K562 (cell line): ENCODE data around the gene SPATA2. TPM values are rescaled to one million over a fixed set of nuclear protein-coding genes. Genes with fewer than 3 reads are reported as not detected.
A peak's percentile ranks its signal among the peaks of the same experiment; 100 is the strongest.

ENCODE experiments used
- ATAC-seq: fragments of 200-7000 bp; cut with Tn5 transposase; 3 replicates; pipeline ENCODE4 v1.9.1; 2020; ENCODE audit warnings: moderate library complexity
- BruUV-seq: library from RNA; stranded (reverse); fragments of 400-500 nt; replicated peaks from 2 replicates; lab custom pipeline; 2021; lab: Mats Ljungman, UMichigan
- CTCF ChIA-PET: fragments of 300-600 bp; formaldehyde crosslinking; extraction: SDS; loops from one replicate; lab custom pipeline; 2021; ENCODE audit warnings: low intra/inter-chr PET ratio; lab: Yijun Ruan, JAX
- POLR2A ChIA-PET: fragments of 300-600, 350-650 bp; sonication (Branson Sonifier 250); formaldehyde crosslinking; extraction: SDS; loops from one replicate; lab custom pipeline; 2021; ENCODE audit warnings: antibody characterized with exemption, inconsistent platforms; lab: Yijun Ruan, JAX
- DNase-seq, 4 experiments: peaks; one replicate each; pipeline versions ENCODE4 v3.0.0 to v3.0.0-alpha.2; 2011 to 2018; ENCODE audit warnings: low spot score in 3 of 4, mixed read lengths in 3 of 4; ENCODE audit errors: extremely low read depth in 1 of 4
- FAIRE-seq: peaks from 2 replicates; lab custom pipeline; 2011; peaks lifted over from hg19 to GRCh38; lab: Jason Lieb, UNC
- H2AFZ ChIP-seq: 2 replicates; pipeline ENCODE4 v1.6.0; 2011; ENCODE audit warnings: low read depth, low read length, control low read depth, inconsistent platforms
- H3K27ac ChIP-seq: fragments of 200-600 bp; 3 replicates; pipeline ENCODE4 v1.8.0; 2011; ENCODE audit warnings: low read depth, mild to moderate bottlenecking, control low read depth, inconsistent platforms, low read length, moderate library complexity, mixed read lengths; ENCODE audit errors: extremely low read depth
- H3K27me3 ChIP-seq, 2 experiments: fragments of 300-600 bp in 1 of 2; 2 replicates in 1 of 2; 3 replicates in 1 of 2; pipeline versions ENCODE4 v1.6.0 to v1.8.0; 2011; ENCODE audit warnings: inconsistent platforms in 2 of 2, low read length in 2 of 2, mild to moderate bottlenecking in 1 of 2, mixed read lengths in 1 of 2, moderate library complexity in 1 of 2; ENCODE audit not compliant: control insufficient read depth in 2 of 2, insufficient read depth in 2 of 2
- H3K36me3 ChIP-seq: fragments of 300-600 bp; 3 replicates; pipeline ENCODE4 v1.8.0; 2011; ENCODE audit warnings: mild to moderate bottlenecking, low read length, inconsistent platforms; ENCODE audit not compliant: control insufficient read depth, insufficient read depth
- H3K4me1 ChIP-seq, 2 experiments: fragments of 200-600 bp in 1 of 2; replicated peaks in 1 of 2; 2 replicates in 1 of 2; 3 replicates in 1 of 2; pipeline versions ENCODE4 v1.5.1 to v1.8.0; 2011; ENCODE audit warnings: inconsistent platforms in 2 of 2, low read length in 2 of 2, mild to moderate bottlenecking in 1 of 2, mixed read lengths in 1 of 2, moderate library complexity in 1 of 2; ENCODE audit not compliant: control insufficient read depth in 2 of 2, insufficient read depth in 2 of 2
- H3K4me2 ChIP-seq: 2 replicates; pipeline ENCODE4 v1.6.1; 2011; ENCODE audit warnings: low read length, control low read depth, inconsistent platforms, mixed read lengths; ENCODE audit not compliant: insufficient read depth
- H3K4me3 ChIP-seq: fragments of 200-600 bp; sonication (generic), shearing (Covaris generic); 2 replicates; pipeline ENCODE4 v1.5.1; 2016; ENCODE audit warnings: control low read depth, inconsistent platforms
- H3K79me2 ChIP-seq: fragments of 200-600 bp; 3 replicates; pipeline ENCODE4 v1.8.0; 2011; ENCODE audit warnings: low read length, inconsistent platforms; ENCODE audit not compliant: control insufficient read depth, insufficient read depth
- H3K9ac ChIP-seq, 2 experiments: 2 replicates each; pipeline versions ENCODE4 v1.6.0 to v1.6.1; 2011; ENCODE audit warnings: low read depth in 2 of 2, low read length in 2 of 2, control low read depth in 1 of 2, inconsistent platforms in 1 of 2, mild to moderate bottlenecking in 1 of 2, mixed read lengths in 1 of 2; ENCODE audit not compliant: insufficient read depth in 1 of 2
- H3K9me1 ChIP-seq: one replicate; pipeline ENCODE4 v1.6.0; 2011; ENCODE audit warnings: inconsistent platforms, mild to moderate bottlenecking, low read length, moderate library complexity; ENCODE audit not compliant: control insufficient read depth, insufficient read depth
- H3K9me3 ChIP-seq: replicated peaks from 2 replicates; pipeline ENCODE4 v1.5.1; 2011; ENCODE audit warnings: low read depth, low read length, inconsistent platforms; ENCODE audit not compliant: control insufficient read depth, insufficient read depth
- H4K20me1 ChIP-seq: replicated peaks from 2 replicates; pipeline ENCODE4 v1.6.1; 2011; ENCODE audit warnings: low read length, inconsistent platforms, mixed read lengths; ENCODE audit not compliant: control insufficient read depth, insufficient read depth
- ATF3 ChIP-seq, 2 experiments: fragments of 450-650 bp in 1 of 2; sonication (generic) in 1 of 2; formaldehyde crosslinking in 1 of 2; IDR thresholded peaks in 1 of 2; conservative IDR thresholded peaks in 1 of 2; 2 replicates each; pipeline versions ENCODE4 v1.6.1 to v1.8.1; 2016 to 2023; ENCODE audit warnings: mild to moderate bottlenecking in 2 of 2, moderate library complexity in 2 of 2, inconsistent platforms in 1 of 2, missing genetic modification reagents in 1 of 2
- FOS ChIP-seq: IDR thresholded peaks from 3 replicates; pipeline ENCODE4 v1.6.1; 2011; ENCODE audit not compliant: insufficient read length; ENCODE audit errors: extremely low read depth
- MYNN ChIP-seq, 2 experiments: sonication (generic); formaldehyde crosslinking in 1 of 2; IDR thresholded peaks; 2 replicates each; pipeline versions ENCODE4 v1.5.0 to v1.6.1; 2016 to 2020; ENCODE audit warnings: antibody characterized with exemption in 1 of 2, missing genetic modification reagents in 1 of 2
- POLR2G ChIP-seq: fragments of 200-400 bp; formaldehyde crosslinking; IDR thresholded peaks from 2 replicates; pipeline ENCODE4 v1.6.1; 2017; ENCODE audit warnings: low read depth, mild to moderate bottlenecking, antibody characterized with exemption, low read length, moderate library complexity
- RBM25 ChIP-seq: fragments of 200-400 bp; formaldehyde crosslinking; IDR thresholded peaks from 2 replicates; pipeline ENCODE4 v1.6.1; 2018; ENCODE audit warnings: low read length, low read depth, moderate library complexity; ENCODE audit not compliant: severe bottlenecking
- U2AF1 ChIP-seq: fragments of 200-400 bp; formaldehyde crosslinking; optimal IDR thresholded peaks from 2 replicates; pipeline ENCODE3; 2017; ENCODE audit warnings: mild to moderate bottlenecking, low read depth, low read length, moderate library complexity
- ZNF121 ChIP-seq: sonication (generic); formaldehyde crosslinking; conservative IDR thresholded peaks from 2 replicates; pipeline ENCODE4 v1.8.0; 2022; ENCODE audit warnings: missing genetic modification reagents
- ZNF57 ChIP-seq: fragments of 450-650 bp; formaldehyde crosslinking; IDR thresholded peaks from 2 replicates; pipeline ENCODE4 v1.4.0; 2020; ENCODE audit warnings: mild to moderate bottlenecking, moderate library complexity
- ZNF655 ChIP-seq: fragments of 250-450 bp; sonication (Bioruptor Pico); IDR thresholded peaks from 2 replicates; pipeline ENCODE4 v1.5.0; 2021
- WGBS: fragments of 100-300 bp; shearing (Covaris generic); methylation state at CpG from one replicate; pipeline ENCODE4 v1.1.6; 2016; ENCODE audit warnings: low coverage, mixed read lengths; ENCODE audit not compliant: insufficient coverage; ENCODE audit errors: missing lambda C conversion rate; 5-methylcytosine and 5-hydroxymethylcytosine counted together
- in situ Hi-C: fragments of 300-500 bp; cut with MboI; formaldehyde crosslinking; loops from 4 replicates; pipeline ENCODE4 v1.15.0; 2018; ENCODE audit warnings: inconsistent platforms, mixed read lengths
- intact Hi-C: fragments of 100-400 bp; cut with micrococcal nuclease; formaldehyde crosslinking; loops from 2 replicates; pipeline ENCODE4 v1.14.2; 2022
- polyA plus RNA-seq, 8 experiments: library from polyadenylated mRNA; depleted of rRNA in 4 of 8; stranded (reverse) in 5 of 8; unstranded in 3 of 8; fragments of >200 nt; fragmentation: Nextera tagmentation in 2 of 8; fragmentation: Illumina TruSeq in 1 of 8; extraction: Ambion mirVana in 2 of 8; extraction: Trizol in 1 of 8; gene quantifications; 2 replicates each; pipeline versions ENCODE4 v1.2.1 to v1.2.3, GENCODE V29; 2011 to 2014; ENCODE audit warnings: inconsistent platforms in 1 of 8, missing spikeins in 1 of 8
- total RNA-seq, 7 experiments: library from RNA; depleted of rRNA in 6 of 7; stranded (reverse); fragments of >200 nt in 6 of 7; fragmentation: Illumina TruSeq in 2 of 7; extraction: Trizol in 2 of 7; gene quantifications; 2 replicates each; pipeline versions ENCODE4 v1.2.1 to v1.2.3, GENCODE V29; 2011 to 2021; ENCODE audit warnings: low replicate concordance in 1 of 7

The SPATA2 gene
- total and polyA plus RNA-seq, 9 of the 15 experiments (the other 6 are each of a cell fraction or from before 2014, with no cell fraction given), result 0.46 to 8.2 (median 2.7) TPM

- no peak for DNase-seq
- Histone ChIP-seq H3K27me3 (no peaks in the 10 kb centered on the region), H2AFZ (no peak overlapping the region), H4K20me1 (no peaks in the 10 kb centered on the region), H3K9me1 (no peaks in the 10 kb centered on the region), H3K9me3 (no peaks in the 10 kb centered on the region), H3K4me2 (no peak overlapping the region), H3K36me3 (peaks cover 48% of the 10 kb centered on the region; the same call in 2 of the 3 replicates), H3K9ac (no peak overlapping the region), H3K79me2 (no peaks in the 10 kb centered on the region), H3K4me3 (no peak overlapping the region), H3K4me1 (peaks cover 4 to 5% of the 10 kb centered on the region in 2 experiments; a peak in 2 of 5 replicates)
- FAIRE-seq, result no peak
- in situ Hi-C loops (no loop called here), intact Hi-C loops (no loop called here)
- ChIA-PET POLR2A (no interaction called here), CTCF (no interaction called here)
- no TSS peak for BruUV-seq
- TF ChIP-seq ZNF57 (CRISPR knock-in tag) (no peak), RBM25 (peak; percentile 29), ZNF121 (peak; percentile 55), POLR2G (no peak), U2AF1 (no peak)
- TF ChIP-seq, all 486 proteins: peak for 2
- ATAC-seq, result no peak
- WGBS, result 90% methylated on average over 3 of the region's 3 CpGs
- H3K27ac ChIP-seq, result no peak overlapping the region
Measured at GRCh38 chr20:49856904-49857303, 58.4 kb downstream of the SPATA2 start.

- POLR2A ChIA-PET, result interaction anchor here (0.5 to 2.0 kb wide), 5 partner anchors 11 to 265 kb away, joined by 3 to 7 read pairs (median 4); no protein-coding TSS in a partner anchor
- no peak for FAIRE-seq
- in situ Hi-C loops, result no loop called here
Measured at GRCh38 chr20:49854190-49854875, 61.0 kb downstream of the SPATA2 start.

More at GRCh38 chr20:49854190-49854875, 61.0 kb downstream of the SPATA2 start:
- ATAC-seq (no peak), DNase-seq (no peak)
- Histone ChIP-seq H3K27ac (no peak overlapping the region), H3K36me3 (peaks cover 65% of the 10 kb centered on the region; the same call in 2 of the 3 replicates), H4K20me1 (no peaks in the 10 kb centered on the region), H3K9me1 (no peaks in the 10 kb centered on the region), H2AFZ (no peak overlapping the region), H3K9me3 (no peaks in the 10 kb centered on the region), H3K79me2 (no peaks in the 10 kb centered on the region), H3K27me3 (no peaks in the 10 kb centered on the region), H3K9ac (peak overlapping the region in 1 of 2 experiments; percentile 65; a peak in 2 of 4 replicates), H3K4me2 (no peak overlapping the region), H3K4me3 (no peak overlapping the region), H3K4me1 (peaks cover 4 to 5% of the 10 kb centered on the region in 2 experiments; a peak in 2 of 5 replicates)
- no peak for TF ChIP-seq FOS
- no peak for TF ChIP-seq ZNF655 (CRISPR knock-in tag)
- TF ChIP-seq MYNN (IDR thresholded peaks at IDR 0.05), result no peak
- no peak for TF ChIP-seq MYNN (CRISPR knock-in tag; IDR thresholded peaks at IDR 0.05)
- peak; percentile 47 for TF ChIP-seq ATF3 (IDR thresholded peaks at IDR 0.05)
- TF ChIP-seq ATF3 (CRISPR knock-in tag; conservative IDR thresholded peaks at IDR 0.05), result no peak
- BruUV-seq, result no TSS peak
- WGBS, result 80% methylated on average over 10 of the region's 10 CpGs
- CTCF ChIA-PET, result no interaction called here
- intact Hi-C loops, result no loop called here
